IPS-20b (cell line): ENCODE data around the gene DARS1.

Source experiments
- H3K27ac ChIP-seq: one replicate; pipeline ENCODE4 v1.5.1; 2013; ENCODE audit warnings: low read length
- H3K27me3 ChIP-seq: 2 replicates; pipeline ENCODE4 v1.6.1; 2013; ENCODE audit warnings: mild to moderate bottlenecking, low read length, inconsistent platforms; ENCODE audit not compliant: insufficient read depth
- H3K36me3 ChIP-seq: 2 replicates; pipeline ENCODE4 v1.6.1; 2013; ENCODE audit warnings: low read depth, mild to moderate bottlenecking, inconsistent platforms, low read length, moderate library complexity; ENCODE audit not compliant: insufficient read depth
- H3K4me1 ChIP-seq: 2 replicates; pipeline ENCODE4 v1.6.1; 2013; ENCODE audit warnings: mild to moderate bottlenecking, control low read depth, inconsistent platforms, low read length, moderate library complexity; ENCODE audit not compliant: insufficient read depth
- H3K4me3 ChIP-seq: 2 replicates; pipeline ENCODE4 v1.5.1; 2013; ENCODE audit warnings: mild to moderate bottlenecking, low read length, inconsistent platforms
- H3K9ac ChIP-seq: 2 replicates; pipeline ENCODE4 v1.6.1; 2013; ENCODE audit warnings: low read depth, mild to moderate bottlenecking, inconsistent platforms, low read length, moderate library complexity
- H3K9me3 ChIP-seq: 2 replicates; pipeline ENCODE4 v1.6.1; 2013; ENCODE audit warnings: mild to moderate bottlenecking, low read depth, low read length, inconsistent platforms; ENCODE audit not compliant: insufficient read depth

The DARS1 gene

DNA sequence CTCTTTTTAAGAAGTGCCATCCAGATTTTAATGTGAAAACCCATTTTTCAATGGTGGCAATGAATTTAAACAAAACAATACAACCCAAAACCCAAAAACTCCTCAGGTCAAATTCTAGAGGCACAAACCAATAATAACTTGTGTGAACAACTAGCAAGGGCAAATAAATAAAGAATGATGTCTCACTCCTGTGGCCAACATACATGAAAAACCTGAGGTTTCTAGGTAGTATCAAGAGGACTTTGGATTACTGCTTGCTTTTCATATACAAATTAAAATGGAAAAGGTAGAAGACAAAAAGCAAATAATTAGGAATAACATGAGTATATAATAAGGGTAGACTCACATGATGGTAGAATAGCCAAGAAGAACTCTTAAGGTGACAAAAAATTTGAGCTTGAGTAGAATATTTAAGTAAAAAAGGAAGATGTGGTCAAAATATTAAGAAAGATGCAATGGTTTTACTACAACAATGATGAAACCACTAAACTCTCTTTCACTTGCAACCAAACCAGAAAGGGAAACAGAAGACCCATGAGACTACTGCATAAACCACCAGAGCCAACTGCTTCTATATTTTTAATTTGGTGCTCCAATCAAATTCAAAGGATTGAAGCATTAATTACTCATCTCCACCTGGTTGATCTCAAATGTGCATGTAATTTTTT, 53.5 kb downstream of the DARS1 start:
- H3K36me3 ChIP-seq, result peaks cover 40% of the 10 kb centered on the region
- H3K27ac ChIP-seq, result no peak overlapping the region
- H3K4me1 ChIP-seq, result no peaks in the 10 kb centered on the region
- H3K27me3 ChIP-seq, result no peaks in the 10 kb centered on the region
- H3K9ac ChIP-seq, result no peak overlapping the region
- no peak overlapping the region for H3K4me3 ChIP-seq
- H3K9me3 ChIP-seq, result no peaks in the 10 kb centered on the region

DNA sequence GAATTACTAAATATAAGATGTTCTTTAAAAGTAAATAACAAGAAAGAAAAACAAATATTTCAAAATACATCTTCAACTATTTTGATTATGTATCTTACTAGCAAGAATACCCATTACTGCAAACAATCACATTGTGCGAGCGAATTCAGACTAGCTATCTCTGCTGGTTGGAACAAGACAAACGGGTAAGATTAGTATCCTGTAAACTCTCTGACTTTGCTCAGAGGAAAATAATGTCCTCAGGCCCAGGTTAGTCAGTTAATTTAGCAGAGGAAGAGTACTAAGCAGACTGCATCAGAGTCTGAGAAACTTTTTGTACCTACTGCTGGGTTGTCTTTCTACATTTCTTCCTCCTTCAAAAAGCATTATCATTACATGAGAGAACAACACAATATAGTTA, 58.8 kb downstream of the DARS1 start:
- Histone ChIP-seq H3K36me3 (peaks cover 34% of the 10 kb centered on the region), H3K27me3 (no peaks in the 10 kb centered on the region), H3K4me1 (no peaks in the 10 kb centered on the region), H3K4me3 (no peak overlapping the region), H3K9ac (no peak overlapping the region), H3K9me3 (no peaks in the 10 kb centered on the region), H3K27ac (no peak overlapping the region)

DNA sequence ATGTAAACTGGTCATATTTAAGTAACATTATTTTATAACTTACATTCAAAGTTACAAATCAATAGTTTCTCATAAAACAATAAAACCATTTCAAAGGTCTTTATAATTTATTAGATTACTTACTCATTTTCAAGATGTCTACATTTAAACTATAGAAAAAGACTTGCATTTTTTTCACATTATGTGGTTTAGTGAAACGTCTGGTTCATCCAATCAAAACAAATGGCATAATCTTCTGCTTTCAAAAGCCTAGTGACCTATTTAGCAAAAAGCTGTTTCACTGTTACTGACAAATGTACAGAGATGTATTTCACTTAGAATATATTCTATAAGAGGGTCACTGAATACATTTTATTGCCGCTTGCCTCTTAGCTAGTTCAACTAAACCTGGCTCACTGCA, 59.9 kb downstream of the DARS1 start:
- H3K27me3 ChIP-seq, result no peaks in the 10 kb centered on the region

DNA sequence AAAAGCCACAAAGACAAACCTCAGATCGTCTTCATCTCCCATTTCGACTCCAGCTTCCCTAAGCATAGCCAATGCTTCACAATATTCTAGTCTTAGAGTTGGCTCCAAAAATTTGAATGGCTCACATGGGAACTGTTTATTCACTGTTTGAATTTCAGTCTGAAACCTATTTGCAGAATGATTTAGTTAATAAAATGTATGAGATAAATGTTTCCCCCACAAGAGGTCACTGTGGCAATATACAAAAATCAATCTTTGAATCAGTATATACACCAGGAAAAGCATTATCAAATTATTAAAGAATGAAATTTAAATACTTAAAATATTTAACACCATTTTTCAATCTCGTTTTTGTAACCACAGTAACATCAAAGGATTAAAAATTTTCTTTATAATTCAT, 69.2 kb downstream of the DARS1 start:
- no peak overlapping the region for H3K9ac ChIP-seq
- no peak overlapping the region for H3K4me3 ChIP-seq
- no peak overlapping the region for H3K27ac ChIP-seq
- H3K9me3 ChIP-seq, result no peaks in the 10 kb centered on the region
- no peaks in the 10 kb centered on the region for H3K4me1 ChIP-seq
- peaks cover 19% of the 10 kb centered on the region for H3K36me3 ChIP-seq
- H3K27me3 ChIP-seq, result no peaks in the 10 kb centered on the region

More for the DNA sequence above, 59.9 kb downstream of the DARS1 start:
- H3K4me1 ChIP-seq, result no peaks in the 10 kb centered on the region
- H3K4me3 ChIP-seq, result no peak overlapping the region
- no peak overlapping the region for H3K9ac ChIP-seq
- H3K36me3 ChIP-seq, result peaks cover 24% of the 10 kb centered on the region
- H3K27ac ChIP-seq, result no peak overlapping the region
- no peaks in the 10 kb centered on the region for H3K9me3 ChIP-seq

DNA sequence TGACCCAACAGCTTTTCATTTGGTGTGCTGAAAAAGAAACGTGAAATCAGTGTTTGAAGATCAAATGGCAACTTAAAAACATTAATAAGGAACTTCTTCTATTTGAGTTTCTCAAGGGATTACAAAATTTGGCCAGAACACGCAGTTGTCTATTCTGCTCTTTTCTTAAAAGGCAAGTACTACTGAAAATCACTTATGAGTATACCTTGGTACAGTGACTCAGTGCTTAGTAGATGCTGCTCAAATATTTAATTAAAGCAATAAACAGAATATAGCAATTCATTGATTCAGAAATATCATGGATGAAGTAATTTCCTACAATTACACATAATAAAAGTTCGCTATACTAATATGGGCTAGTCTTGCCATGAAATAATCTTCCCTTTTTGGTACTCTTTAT, 70.9 kb downstream of the DARS1 start:
- Histone ChIP-seq H3K36me3 (peaks cover 29% of the 10 kb centered on the region), H3K9ac (no peak overlapping the region), H3K27ac (no peak overlapping the region), H3K4me1 (no peaks in the 10 kb centered on the region; the same call in 1 of the 2 replicates), H3K27me3 (no peaks in the 10 kb centered on the region), H3K4me3 (no peak overlapping the region), H3K9me3 (no peaks in the 10 kb centered on the region)

DNA sequence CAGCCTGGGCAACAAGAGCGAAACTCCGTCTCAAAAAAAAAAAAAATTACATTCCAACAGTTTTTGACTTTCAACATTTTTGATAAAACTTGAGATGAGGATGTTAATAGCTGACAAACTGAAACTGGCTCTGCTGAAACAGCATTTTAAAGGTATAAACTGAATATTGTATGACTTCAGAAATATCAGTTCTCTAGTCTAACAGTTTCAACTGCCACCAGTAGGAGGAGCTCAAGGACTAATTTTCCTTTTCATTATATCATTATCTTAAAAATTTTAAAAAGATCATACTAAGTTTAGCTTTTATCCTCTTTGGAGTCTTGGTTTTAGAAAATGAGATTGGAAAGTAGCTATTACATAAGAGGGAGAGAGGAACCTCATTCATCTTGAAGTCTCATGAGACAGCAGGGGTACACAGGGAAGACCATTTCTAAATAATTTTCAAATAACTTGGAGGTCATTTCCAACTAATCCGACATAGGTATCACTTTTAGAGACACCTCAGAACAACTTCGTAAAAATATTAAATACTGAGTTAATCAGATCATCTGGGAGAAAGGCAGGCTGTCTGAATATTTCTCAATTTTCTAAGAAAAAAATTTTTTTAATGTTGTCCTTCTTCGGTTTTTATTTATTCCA, 71.6 kb downstream of the DARS1 start:
- no peak overlapping the region for H3K27ac ChIP-seq
- no peak overlapping the region for H3K9ac ChIP-seq
- no peaks in the 10 kb centered on the region for H3K27me3 ChIP-seq
- H3K4me1 ChIP-seq, result no peaks in the 10 kb centered on the region; the same call in 1 of the 2 replicates
- H3K4me3 ChIP-seq, result no peak overlapping the region
- H3K36me3 ChIP-seq, result peaks cover 34% of the 10 kb centered on the region
- no peaks in the 10 kb centered on the region for H3K9me3 ChIP-seq

DNA sequence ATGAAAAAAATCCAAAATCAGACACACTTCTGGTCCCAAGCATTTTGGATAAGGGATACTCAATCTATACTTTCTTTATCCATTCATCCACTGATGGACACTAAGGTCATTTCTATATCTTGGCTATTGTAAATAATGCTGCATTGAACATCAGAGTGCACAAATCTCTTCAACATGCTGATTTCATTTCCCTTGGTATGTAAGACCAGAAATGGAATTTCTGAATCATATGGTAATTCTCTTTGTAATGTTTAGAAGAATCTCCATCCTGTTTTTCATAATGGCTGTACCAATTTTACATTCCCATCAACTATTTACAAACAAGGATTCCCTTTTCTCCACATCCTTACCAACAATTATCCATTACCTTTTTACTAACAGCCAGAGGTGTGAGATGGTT, 75.5 kb downstream of the DARS1 start:
- Histone ChIP-seq H3K4me3 (no peak overlapping the region), H3K36me3 (peaks cover 60% of the 10 kb centered on the region), H3K27ac (no peak overlapping the region)

DNA sequence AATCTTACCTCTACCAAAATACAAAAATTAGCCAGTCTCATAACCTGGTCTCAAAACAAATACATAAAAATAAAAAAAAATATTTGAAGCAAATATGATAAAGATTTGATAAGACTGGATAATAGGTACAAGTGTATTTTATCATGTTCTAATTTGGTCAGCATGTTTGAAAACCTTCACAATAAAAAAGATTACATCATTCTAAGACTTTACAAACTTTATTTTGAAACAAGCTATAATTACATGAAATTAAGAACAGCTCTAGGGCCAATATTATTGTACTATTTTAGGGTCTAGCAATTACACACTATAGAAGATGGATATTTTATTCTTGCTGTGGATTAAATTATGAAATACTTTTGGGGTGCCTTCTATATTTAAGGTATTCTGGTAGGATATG, 79.7 kb downstream of the DARS1 start:
- peaks cover 45% of the 10 kb centered on the region for H3K36me3 ChIP-seq
- H3K27ac ChIP-seq, result no peak overlapping the region
- H3K4me3 ChIP-seq, result no peak overlapping the region
- H3K4me1 ChIP-seq, result no peaks in the 10 kb centered on the region; the same call in 1 of the 2 replicates
- H3K9me3 ChIP-seq, result no peaks in the 10 kb centered on the region
- no peak overlapping the region for H3K9ac ChIP-seq
- H3K27me3 ChIP-seq, result no peaks in the 10 kb centered on the region

More for the DNA sequence above, 75.5 kb downstream of the DARS1 start:
- H3K4me1 ChIP-seq, result no peaks in the 10 kb centered on the region; the same call in 1 of the 2 replicates
- no peaks in the 10 kb centered on the region for H3K9me3 ChIP-seq
- no peak overlapping the region for H3K9ac ChIP-seq
- no peaks in the 10 kb centered on the region for H3K27me3 ChIP-seq

DNA sequence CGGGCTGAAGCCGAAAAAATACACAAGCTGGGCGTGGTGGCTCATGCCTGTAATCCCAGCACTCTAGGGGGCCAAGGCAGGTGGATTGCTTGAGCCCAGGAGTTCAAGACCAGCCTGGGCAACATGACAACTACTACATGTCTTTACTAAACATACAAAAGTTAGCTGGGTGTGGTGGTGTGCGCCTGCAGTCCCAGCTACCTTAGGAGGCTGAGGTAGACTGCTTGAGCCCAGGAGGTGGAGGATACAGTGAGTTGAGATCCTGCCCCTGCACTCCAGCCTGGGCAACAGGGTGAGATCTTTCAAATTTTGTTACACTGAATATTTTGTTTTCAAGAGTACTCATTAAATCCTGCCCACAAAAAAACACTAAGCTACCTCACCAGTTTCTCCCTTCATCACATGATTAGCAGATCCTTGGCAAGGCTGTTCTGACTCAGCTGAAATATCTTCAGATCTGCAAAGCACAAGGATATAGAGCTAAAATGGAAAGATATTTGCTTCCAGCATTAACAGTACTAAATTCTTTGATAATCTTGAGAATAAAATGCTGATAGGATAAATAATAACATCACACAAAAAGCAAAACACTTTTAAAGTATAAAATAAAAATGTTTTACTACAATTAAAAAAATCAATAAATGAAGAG, 81.0 kb downstream of the DARS1 start:
- H3K9ac ChIP-seq, result no peak overlapping the region
- no peaks in the 10 kb centered on the region for H3K9me3 ChIP-seq
- H3K27ac ChIP-seq, result no peak overlapping the region
- no peak overlapping the region for H3K4me3 ChIP-seq
- no peaks in the 10 kb centered on the region for H3K4me1 ChIP-seq
- peaks cover 33% of the 10 kb centered on the region for H3K36me3 ChIP-seq
- no peaks in the 10 kb centered on the region for H3K27me3 ChIP-seq

DNA sequence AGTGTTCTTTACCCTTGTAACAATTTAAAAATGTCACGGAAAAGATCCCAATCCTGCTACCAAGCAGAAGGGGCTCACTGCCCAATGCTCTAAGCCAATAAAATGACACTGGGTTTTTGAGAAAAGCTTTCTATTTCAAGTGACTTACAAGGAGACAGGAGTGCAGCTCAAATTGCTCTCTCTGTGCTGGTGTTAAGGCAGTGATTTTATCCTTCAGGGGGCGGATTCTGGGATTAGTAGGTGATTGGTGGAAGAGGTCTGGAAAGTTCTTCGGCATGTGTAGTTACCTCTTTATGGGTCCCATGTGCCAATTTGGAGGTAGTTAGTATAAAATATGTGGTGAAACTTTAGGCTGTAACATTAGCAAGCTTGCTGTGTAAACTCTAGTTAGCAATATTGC, 81.8 kb downstream of the DARS1 start:
- H3K4me1 ChIP-seq, result no peaks in the 10 kb centered on the region
- peaks cover 29% of the 10 kb centered on the region for H3K36me3 ChIP-seq
- no peak overlapping the region for H3K4me3 ChIP-seq
- H3K27me3 ChIP-seq, result no peaks in the 10 kb centered on the region
- H3K9me3 ChIP-seq, result no peaks in the 10 kb centered on the region
- no peak overlapping the region for H3K27ac ChIP-seq
- H3K9ac ChIP-seq, result no peak overlapping the region

DNA sequence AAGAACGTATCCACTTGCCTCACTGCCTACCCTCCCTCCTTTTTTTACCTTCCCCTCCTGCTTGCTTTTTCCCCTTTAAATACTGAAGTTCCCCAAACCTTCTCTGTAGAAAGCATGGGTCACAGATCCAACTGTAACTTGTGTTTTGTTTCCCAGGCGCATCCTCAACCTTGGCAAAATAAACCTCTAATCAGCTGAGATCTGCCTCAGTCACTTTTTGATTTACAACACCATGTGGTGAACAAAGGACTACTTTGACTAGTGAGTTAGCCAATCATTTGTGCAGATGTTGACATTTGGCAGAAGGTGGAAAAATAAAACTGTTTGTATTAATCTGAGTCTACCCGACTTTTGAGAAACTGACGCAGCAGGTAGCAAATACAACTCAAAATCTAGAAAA, 85.9 kb downstream of the DARS1 start:
- no peak overlapping the region for H3K9ac ChIP-seq
- no peaks in the 10 kb centered on the region for H3K4me1 ChIP-seq
- no peak overlapping the region for H3K27ac ChIP-seq
- no peak overlapping the region for H3K4me3 ChIP-seq
- no peaks in the 10 kb centered on the region for H3K9me3 ChIP-seq
- no peaks in the 10 kb centered on the region for H3K27me3 ChIP-seq
- no peaks in the 10 kb centered on the region for H3K36me3 ChIP-seq

DNA sequence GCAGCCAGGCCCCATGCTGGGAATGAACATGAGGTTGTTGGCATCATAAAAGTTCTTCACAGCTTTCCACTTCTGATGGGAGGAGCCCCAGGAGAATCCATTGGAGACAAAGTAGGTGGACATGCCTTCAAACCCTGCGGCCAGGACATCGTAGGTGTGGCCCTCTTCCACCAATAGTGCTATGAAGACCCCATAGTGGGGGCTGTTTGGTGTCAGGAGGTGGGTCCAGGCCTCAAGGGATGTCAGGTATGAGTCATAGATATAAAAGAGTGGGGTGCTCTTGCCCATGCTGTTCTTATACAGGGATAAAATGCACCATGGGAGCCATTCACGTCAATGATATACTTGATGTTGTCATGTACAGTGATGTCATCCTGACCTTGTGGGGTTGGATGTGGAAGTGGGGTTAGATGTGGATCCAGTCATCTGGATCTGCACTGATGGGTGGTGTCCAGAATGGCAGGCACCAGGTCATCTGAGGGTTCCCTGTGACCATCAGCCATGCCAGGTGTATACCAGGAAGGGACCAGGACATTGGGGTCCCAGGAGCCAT, 87.1 kb downstream of the DARS1 start:
- Histone ChIP-seq H3K9ac (no peak overlapping the region), H3K4me3 (no peak overlapping the region), H3K36me3 (no peaks in the 10 kb centered on the region), H3K27me3 (no peaks in the 10 kb centered on the region), H3K27ac (no peak overlapping the region), H3K4me1 (no peaks in the 10 kb centered on the region), H3K9me3 (no peaks in the 10 kb centered on the region)
